Osteoblast (primary cell): ENCODE data around the gene STH. TPM values are rescaled to one million over a fixed set of nuclear protein-coding genes. Genes with fewer than 3 reads are reported as not detected.
"Not testable (repeated sequence)": the region's sequence is repeated elsewhere in the genome, so short reads cannot be mapped to it uniquely, and the experiment has no call there.

Experiments used
- DNase-seq: peaks from one replicate; pipeline ENCODE4 v3.0.0; 2011; ENCODE audit warnings: low spot score, mixed read lengths; ENCODE audit not compliant: insufficient read length; ENCODE audit errors: missing footprints
- H2AFZ ChIP-seq: 2 replicates; pipeline ENCODE4 v1.6.0; 2011; ENCODE audit warnings: mild to moderate bottlenecking, low read length
- H3K27ac ChIP-seq: 2 replicates; pipeline ENCODE4 v1.5.1; 2011; ENCODE audit warnings: mild to moderate bottlenecking, low read depth, low read length, moderate library complexity
- H3K27me3 ChIP-seq: 2 replicates; pipeline ENCODE4 v1.6.0; 2012; ENCODE audit warnings: mild to moderate bottlenecking, control low read depth, inconsistent platforms, low read length, moderate library complexity; ENCODE audit not compliant: insufficient read depth
- H3K36me3 ChIP-seq: 2 replicates; pipeline ENCODE4 v1.5.1; 2011; ENCODE audit warnings: mild to moderate bottlenecking, low read length, control low read depth, moderate library complexity; ENCODE audit not compliant: insufficient read depth
- H3K4me1 ChIP-seq: 2 replicates; pipeline ENCODE4 v1.5.1; 2011; ENCODE audit warnings: mild to moderate bottlenecking, low read length, control low read depth, moderate library complexity; ENCODE audit not compliant: insufficient read depth
- H3K4me2 ChIP-seq: 2 replicates; pipeline ENCODE4 v1.6.0; 2011; ENCODE audit warnings: mild to moderate bottlenecking, low read length; ENCODE audit not compliant: insufficient read depth
- H3K4me3 ChIP-seq: fragments of 200-600 bp; sonication (generic); 3 replicates; pipeline ENCODE4 v1.5.1; 2012; ENCODE audit warnings: mild to moderate bottlenecking, low read length, inconsistent platforms; ENCODE audit not compliant: insufficient read depth
- H3K79me2 ChIP-seq: 2 replicates; pipeline ENCODE4 v1.6.0; 2012; ENCODE audit warnings: mild to moderate bottlenecking, low read length, control low read depth, inconsistent platforms; ENCODE audit not compliant: insufficient read depth
- H3K9me3 ChIP-seq: 2 replicates; pipeline ENCODE4 v1.5.1; 2011; ENCODE audit warnings: low read depth, low read length, control low read depth
- H4K20me1 ChIP-seq: 2 replicates; pipeline ENCODE4 v1.6.0; 2012; ENCODE audit warnings: mild to moderate bottlenecking, low read length, control low read depth; ENCODE audit not compliant: insufficient read depth
- total RNA-seq: library from RNA; depleted of rRNA; stranded (reverse); fragments of >200 nt; gene quantifications from 2 replicates; pipeline ENCODE4 v1.2.3, GENCODE V29; 2012
- TF ChIP-seq, protein P1 (sequence below): IDR thresholded peaks from 2 replicates; pipeline ENCODE4 v1.5.1; 2011; ENCODE audit warnings: mild to moderate bottlenecking, low read depth, low read length, moderate library complexity; ENCODE audit errors: extremely low read depth

The STH gene
- total RNA-seq, 1 donor, result not detected

DNA sequence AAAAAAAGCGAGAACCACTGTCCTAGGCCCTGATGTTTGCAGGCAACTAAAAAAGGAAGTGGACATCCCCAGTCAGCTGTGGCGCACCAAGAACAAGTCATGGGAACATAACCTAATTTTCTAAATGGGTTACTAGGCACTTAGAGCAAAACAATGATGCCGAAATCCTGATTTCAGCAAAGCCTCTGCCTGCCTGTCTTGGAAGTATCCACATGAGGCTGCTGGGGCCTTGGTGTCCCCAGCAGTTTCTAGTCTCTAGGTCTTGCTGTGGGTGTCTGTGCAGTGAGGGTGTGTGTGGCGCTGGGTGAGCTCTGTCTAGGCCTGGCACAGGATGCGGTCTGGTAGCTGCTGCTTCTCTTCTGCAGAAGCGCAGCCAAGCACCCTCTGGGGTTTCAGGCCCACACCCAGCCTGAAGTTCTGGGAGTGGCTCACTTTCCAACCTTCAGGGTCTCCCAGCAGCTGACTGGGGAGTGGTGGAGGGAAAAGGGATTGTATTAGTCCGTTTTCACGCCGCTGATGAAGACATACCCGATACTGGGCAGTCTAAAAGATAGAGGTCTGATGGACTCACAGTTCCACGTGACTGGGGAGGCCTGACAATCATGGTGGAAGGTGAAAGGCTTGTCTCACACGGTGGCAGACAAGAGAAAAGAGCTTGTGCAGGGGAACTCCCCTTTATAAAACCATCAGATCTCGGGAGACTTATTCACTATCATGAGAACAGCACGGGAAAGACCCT lies 21.1 kb downstream of the STH start:
- DNase-seq, result no peak

DNA sequence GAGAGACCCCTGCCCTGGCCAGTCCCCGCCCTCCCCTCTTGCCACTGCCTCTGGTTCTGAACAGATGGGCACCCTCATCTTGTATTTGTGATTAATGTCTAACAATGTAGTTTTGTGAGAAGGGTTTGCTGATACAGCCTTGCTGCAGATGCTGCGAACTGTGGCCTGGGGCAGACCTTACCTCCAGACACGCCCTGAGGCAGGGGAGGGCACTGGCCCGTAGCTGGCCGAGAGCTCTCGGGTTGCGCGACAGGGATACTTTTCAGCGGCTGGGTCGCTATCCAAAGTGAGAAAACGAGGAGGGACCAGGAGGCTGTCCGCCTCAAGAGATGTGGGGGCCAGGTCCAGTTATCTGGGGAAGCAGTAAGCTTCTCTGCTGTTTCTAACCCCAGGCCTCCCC lies 21.9 kb downstream of the STH start:
- Histone ChIP-seq H3K4me3 (no peak overlapping the region), H4K20me1 (no peaks in the 10 kb centered on the region), H3K36me3 (peaks cover 4% of the 10 kb centered on the region), H3K4me1 (no peaks in the 10 kb centered on the region), H3K79me2 (no peaks in the 10 kb centered on the region), H3K9me3 (no peaks in the 10 kb centered on the region), H3K27me3 (no peaks in the 10 kb centered on the region), H3K4me2 (no peak overlapping the region), H3K27ac (no peak overlapping the region), H2AFZ (no peak overlapping the region)
- TF ChIP-seq, protein P1, sequence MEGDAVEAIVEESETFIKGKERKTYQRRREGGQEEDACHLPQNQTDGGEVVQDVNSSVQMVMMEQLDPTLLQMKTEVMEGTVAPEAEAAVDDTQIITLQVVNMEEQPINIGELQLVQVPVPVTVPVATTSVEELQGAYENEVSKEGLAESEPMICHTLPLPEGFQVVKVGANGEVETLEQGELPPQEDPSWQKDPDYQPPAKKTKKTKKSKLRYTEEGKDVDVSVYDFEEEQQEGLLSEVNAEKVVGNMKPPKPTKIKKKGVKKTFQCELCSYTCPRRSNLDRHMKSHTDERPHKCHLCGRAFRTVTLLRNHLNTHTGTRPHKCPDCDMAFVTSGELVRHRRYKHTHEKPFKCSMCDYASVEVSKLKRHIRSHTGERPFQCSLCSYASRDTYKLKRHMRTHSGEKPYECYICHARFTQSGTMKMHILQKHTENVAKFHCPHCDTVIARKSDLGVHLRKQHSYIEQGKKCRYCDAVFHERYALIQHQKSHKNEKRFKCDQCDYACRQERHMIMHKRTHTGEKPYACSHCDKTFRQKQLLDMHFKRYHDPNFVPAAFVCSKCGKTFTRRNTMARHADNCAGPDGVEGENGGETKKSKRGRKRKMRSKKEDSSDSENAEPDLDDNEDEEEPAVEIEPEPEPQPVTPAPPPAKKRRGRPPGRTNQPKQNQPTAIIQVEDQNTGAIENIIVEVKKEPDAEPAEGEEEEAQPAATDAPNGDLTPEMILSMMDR, result no peak
- no peak for DNase-seq

More for the DNA sequence above, 21.1 kb downstream of the STH start:
- H4K20me1 ChIP-seq, result no peaks in the 10 kb centered on the region
- no peaks in the 10 kb centered on the region for H3K9me3 ChIP-seq
- H3K4me2 ChIP-seq, result no peak overlapping the region
- H3K79me2 ChIP-seq, result no peaks in the 10 kb centered on the region
- no peaks in the 10 kb centered on the region for H3K4me1 ChIP-seq
- TF ChIP-seq, protein P1, result no peak
- peaks cover 4% of the 10 kb centered on the region for H3K36me3 ChIP-seq
- no peak overlapping the region for H3K27ac ChIP-seq
- H3K27me3 ChIP-seq, result no peaks in the 10 kb centered on the region
- H2AFZ ChIP-seq, result no peak overlapping the region
- no peak overlapping the region for H3K4me3 ChIP-seq

DNA sequence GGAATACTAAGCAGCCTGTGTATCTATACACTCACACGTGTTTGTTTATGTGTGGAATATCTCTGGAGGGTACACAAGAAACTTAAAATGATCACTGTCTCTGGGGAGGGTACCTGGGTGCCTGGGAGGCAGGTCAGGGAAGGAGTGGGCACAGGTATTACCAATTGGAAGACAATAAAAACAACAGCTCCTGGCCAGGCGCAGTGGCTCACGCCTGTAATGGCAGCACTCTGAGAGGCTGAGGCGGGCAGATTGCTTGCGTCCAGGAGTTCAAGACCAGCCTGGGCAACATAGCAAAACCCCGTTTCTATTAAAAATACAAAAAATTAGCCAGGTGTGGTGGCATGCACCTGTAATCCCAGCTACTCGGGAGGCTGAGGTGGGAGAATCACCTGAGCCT lies 24.3 kb downstream of the STH start:
- not testable (repeated sequence) for H3K79me2 ChIP-seq, H3K9me3 ChIP-seq, H2AFZ ChIP-seq, DNase-seq, H3K27ac ChIP-seq, H3K4me1 ChIP-seq, H3K4me2 ChIP-seq, H4K20me1 ChIP-seq, H3K4me3 ChIP-seq, H3K27me3 ChIP-seq
- H3K36me3 ChIP-seq, result peaks cover 17% of the 10 kb centered on the region

- TF ChIP-seq, protein P1, result no peak
- Histone ChIP-seq H3K36me3 (peaks cover 22% of the 10 kb centered on the region), H3K4me1 (no peaks in the 10 kb centered on the region), H3K4me3 (no peak overlapping the region), H4K20me1 (peaks cover under 1% of the 10 kb centered on the region), H2AFZ (no peak overlapping the region), H3K9me3 (no peaks in the 10 kb centered on the region), H3K79me2 (no peaks in the 10 kb centered on the region), H3K4me2 (no peak overlapping the region), H3K27me3 (no peaks in the 10 kb centered on the region), H3K27ac (no peak overlapping the region)
- DNase-seq, result no peak
Measured at GRCh38 chr17:46023783-46024388, 24.8 kb downstream of the STH start.
